ENCODE results near the gene RERE.

RERE gene

DNA sequence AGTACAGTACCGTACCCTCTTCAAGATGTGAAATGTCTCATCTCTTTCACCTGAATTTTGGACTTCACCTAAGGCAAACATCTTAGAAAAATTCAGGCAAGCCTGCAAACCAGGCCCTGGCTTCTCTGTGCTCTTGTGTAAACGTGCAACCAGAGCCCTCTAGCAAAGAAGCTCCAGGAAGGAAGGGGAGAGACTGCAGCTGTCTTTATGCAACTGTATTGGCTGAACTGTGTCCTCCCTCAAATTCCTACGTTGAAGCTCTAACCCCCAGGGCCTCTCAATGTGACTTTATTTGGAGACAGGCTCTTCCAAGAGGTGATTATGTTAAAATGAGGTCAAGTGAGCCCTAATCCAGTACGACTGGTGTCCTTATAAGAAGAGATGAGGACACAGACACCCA, 439.3 kb downstream of the RERE start:
- DNase-seq (ENCODE audit: low read depth): no peak

- no peak for DNase-seq (ENCODE audit: low read depth)
Observed at GRCh38 chr1:8377271-8377981, 440.0 kb downstream of the RERE start.

DNA sequence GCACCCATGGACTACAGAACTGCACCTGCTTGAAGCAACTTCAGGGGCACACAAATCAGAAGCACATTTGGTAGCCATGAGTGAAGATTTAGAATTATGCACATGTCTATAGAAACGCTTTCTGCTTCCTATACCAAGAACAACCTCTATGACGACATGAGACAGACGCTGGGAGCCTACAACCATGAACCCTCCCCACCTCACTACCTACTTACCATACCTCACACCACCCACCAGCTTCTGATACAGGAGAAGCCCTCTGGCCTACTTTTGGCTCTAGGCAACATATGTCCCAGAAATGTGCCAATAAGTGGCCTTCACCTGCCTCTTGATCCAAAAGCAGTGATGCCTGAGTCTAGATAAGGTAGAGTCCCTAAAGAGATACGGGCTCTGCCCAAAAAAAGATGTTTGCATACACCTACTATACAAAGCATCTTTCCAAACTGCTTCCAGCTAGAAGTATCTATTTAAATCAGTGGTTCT, 441.0 kb downstream of the RERE start:
- DNase-seq (ENCODE audit: low read depth): no peak

DNA sequence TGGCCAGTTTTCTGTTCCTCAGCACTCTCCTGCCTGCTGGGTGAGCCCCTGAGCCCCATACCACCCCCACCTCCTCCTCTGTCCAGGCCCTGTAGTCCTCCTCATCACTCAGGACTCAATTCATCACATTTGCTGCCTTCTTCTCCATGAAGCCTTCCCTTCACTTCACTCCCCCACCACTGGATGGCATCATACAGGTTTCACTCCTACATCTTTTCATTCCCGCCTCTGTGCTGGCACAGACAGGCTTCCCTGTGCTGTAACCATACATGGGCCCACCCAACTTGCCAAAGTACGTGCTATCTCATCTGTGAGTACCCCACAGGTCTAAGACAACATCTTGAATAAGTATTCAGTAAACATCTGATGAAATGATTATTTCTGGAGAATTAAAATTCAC, 442.6 kb downstream of the RERE start:
- no peak for DNase-seq (ENCODE audit: low read depth)

- no peak for DNase-seq (ENCODE audit: low read depth)
Observed at GRCh38 chr1:8374356-8374755, 443.1 kb downstream of the RERE start.

DNA sequence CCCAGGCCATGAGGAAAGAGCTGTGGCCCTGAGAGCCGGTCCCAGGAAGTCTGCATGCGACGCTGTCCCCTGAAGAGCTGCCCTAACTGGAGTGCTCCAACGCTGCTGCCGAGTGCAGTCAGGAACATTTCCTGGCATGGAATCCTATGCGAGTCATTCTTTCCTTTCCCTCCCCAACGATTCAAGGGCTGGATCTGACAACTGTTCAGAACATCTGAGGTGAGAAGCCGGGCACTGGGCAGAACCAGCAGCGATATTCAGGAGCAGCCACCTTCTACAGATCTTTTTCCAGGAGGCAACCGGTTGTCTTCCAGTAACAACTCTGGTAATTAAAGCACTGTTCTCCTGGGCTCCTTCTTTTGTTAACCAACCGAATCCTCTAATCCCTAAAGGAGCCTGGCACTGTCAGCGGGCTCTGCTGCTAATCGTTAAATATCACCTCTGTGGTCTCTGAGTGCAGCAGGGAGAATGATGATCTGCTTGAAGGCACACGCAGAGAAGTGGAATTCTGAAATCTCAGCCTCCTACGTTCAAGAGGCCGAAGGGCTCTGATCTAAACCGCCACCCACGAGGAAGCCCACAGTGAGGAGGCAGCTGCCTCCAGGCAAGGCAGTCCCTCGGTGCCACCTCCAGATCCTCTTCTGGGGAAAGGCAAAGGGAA, 443.7 kb downstream of the RERE start:
- DNase-seq (ENCODE audit: low read depth): no peak

DNA sequence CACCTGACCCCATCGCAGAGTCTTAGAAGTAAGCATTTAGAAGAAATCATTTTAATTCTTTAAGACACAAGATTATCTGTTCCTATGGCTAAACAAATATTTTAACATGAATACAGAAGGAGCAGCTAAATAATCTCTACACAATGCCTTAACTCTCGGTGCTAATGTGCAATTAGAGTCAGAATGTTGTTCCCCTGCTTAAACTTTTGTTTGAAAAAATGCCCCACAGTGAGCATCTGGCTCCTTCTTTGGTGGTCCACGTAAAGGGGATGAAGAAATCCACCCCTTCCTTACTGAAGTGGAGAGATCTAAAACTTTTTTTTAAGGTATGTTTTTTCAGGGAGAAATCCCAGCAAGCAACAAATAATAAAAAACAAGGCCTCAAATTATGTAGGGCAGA, 444.3 kb downstream of the RERE start:
- DNase-seq (ENCODE audit: low read depth): no peak

GRCh38 chr1:8371372-8371991, 446.0 kb downstream of the RERE start:
- no peak for DNase-seq (ENCODE audit: low read depth)

- DNase-seq (ENCODE audit: low read depth): no peak
Observed at GRCh38 chr1:8370905-8371315, 446.5 kb downstream of the RERE start.

- no peak for DNase-seq (ENCODE audit: low read depth)
Observed at GRCh38 chr1:8370046-8370881, 447.2 kb downstream of the RERE start.

DNA sequence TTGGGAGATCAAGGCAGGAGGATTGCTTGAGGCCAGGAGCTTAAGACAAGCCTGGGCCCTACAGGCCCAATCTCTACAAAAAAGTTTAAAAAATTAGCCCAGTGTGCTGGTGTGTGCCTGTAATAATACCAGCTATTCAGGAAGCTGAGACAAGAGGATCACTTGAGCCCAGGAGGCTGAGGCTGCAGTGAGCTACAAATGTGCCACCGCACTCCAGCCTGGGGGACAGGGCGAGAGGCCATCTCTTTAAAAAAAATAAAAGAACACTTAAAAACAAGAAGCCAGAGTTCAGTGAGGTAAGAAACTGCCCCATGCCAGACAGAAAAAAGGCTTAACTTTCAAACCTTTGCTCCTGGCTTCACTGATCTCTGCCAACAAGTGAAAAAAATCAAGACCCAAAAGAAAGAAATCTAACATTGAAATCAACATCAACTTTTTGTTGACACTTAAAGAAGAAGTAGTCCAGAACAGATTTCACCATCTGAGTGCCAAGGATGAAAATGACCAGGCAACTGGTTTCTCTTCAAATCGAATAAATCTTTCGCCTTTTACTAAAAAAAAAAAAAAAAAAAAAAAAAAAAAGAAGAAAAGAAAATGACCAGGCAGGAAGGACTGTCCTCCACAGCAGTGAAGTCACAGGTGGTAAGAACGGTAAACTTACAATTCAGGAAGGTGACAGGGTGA, 448.3 kb downstream of the RERE start:
- DNase-seq (ENCODE audit: low read depth): no peak

DNA sequence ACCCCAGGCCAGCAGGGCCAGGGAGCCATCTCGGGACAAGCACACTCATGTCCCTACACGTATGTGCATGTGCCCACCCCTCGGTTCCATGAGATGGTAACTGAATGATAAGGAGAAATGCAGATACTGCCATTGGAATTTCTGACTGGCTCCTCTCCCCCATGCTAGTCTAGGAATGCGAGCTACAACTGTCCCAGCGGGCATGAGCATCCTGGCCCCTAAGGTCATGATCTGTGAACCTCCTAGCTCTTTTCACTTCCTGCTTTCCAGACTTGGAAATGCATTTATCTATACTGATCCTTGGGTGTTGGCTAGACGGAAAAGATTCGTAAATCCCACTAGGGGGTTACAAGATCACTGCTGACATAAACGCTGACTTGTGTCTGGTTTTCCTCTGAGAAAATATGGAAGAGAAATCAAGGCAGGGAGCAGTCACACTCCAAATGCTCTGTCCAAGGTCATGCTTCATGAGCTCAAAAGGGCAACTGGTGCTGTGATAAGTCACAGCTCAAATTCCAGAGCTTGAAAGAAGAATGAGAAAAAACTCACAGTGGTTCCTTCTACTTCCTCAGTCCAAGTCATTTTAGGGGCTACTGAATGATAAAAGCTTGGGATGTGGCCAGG, 449.8 kb downstream of the RERE start:
- DNase-seq (ENCODE audit: low read depth): no peak

DNA sequence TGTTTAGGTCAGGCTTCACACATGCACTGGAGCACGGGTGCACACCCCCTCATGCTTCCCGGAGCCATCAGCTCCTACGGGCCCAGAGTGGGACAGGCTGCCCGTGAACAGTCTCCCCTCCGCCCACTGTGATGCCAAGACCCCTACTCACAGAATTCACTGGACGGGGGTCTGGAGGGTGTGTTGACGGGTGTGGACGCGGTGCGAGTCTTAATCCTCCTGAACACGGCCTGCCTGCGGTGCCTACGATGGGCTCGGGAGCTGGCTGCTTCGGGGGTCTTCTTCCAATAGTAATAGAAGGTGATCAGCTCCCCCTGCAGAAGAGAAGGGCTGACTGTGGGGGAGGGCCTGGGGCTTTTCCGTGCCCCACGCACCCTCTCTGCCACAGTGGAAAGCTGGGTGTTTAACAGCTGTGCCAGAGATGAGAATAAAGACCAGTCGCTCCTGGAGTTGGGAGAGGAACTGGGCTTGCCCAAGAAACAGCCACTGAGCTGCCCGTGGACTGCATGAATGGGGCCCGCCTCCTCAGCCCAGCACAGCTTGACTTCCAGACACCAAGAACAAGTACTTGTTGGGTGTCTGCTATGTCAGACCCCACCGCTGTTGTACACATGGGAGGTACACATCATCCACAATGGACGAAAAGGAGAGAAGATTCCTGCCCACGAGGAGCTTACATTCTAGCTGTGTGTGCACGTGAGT, 451.6 kb downstream of the RERE start:
- DNase-seq (ENCODE audit: low read depth): no peak

- no peak for DNase-seq (ENCODE audit: low read depth)
Observed at GRCh38 chr1:8364528-8365442, 452.7 kb downstream of the RERE start.

DNA sequence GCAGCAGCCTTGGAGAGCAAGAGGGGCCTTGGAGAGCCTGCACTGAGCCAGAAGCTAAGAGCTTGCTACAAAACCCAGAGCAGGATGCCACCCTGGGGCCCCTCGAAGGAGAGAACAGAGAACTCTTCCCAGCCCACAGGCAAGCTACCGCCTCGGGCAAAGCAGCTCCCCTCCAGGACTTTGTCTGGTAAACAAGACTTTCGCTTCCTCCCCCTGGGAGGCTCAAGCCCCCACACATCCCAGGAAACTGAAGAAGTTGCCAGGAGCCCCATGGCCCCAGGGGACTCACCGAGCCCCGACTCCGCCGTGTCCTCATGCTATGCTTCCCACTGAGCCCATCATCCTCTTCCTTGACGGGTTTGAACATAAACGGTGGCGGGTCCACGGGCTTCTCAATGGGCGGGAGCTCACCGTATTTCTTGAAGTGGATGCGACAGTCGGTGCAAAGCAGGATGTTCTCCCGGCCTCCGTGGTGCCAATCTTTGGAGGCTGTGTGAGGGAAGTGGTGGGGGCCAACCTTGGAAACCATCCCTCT, 453.6 kb downstream of the RERE start:
- DNase-seq (ENCODE audit: low read depth): no peak

- no peak for DNase-seq (ENCODE audit: low read depth)
Observed at GRCh38 chr1:8363186-8363766, 454.2 kb downstream of the RERE start.

GRCh38 chr1:8362701-8363101, 454.7 kb downstream of the RERE start:
- no peak for DNase-seq (ENCODE audit: low read depth)

GRCh38 chr1:8361198-8361849, 456.1 kb downstream of the RERE start:
- no peak for DNase-seq (ENCODE audit: low read depth)

Measured in stimulated activated CD8-positive, alpha-beta memory T cell treated with anti-CD3 and anti-CD28 coated beads, Interleukin-12 subunit alpha, Interleukin-12 subunit beta, amount 100 ng/mL, for 4 hours (primary cell).